HepG2 (cell line): ENCODE measurements around the gene OR10H1. TPM values are rescaled to one million over a fixed set of nuclear protein-coding genes. Genes with fewer than 3 reads are reported as not detected.

ENCODE experiments used
- ATAC-seq: fragments of 200-7000 bp; cut with Tn5 transposase; 3 replicates; pipeline ENCODE4 v1.9.1; 2020; ENCODE audit warnings: mild to moderate bottlenecking, moderate library complexity
- BruUV-seq: library from RNA; stranded (reverse); fragments of 400-500 nt; replicated peaks from 2 replicates; lab custom pipeline; 2021; lab: Mats Ljungman, UMichigan
- CTCF ChIA-PET: fragments of 300-600 bp; formaldehyde crosslinking; extraction: SDS; loops from one replicate; lab custom pipeline; 2021; ENCODE audit warnings: low total read pairs, inconsistent platforms, low intra/inter-chr PET ratio; lab: Yijun Ruan, JAX
- POLR2A ChIA-PET: fragments of 350-600 bp; sonication (Branson Sonifier 250); formaldehyde crosslinking; loops from one replicate; lab custom pipeline; 2020; ENCODE audit warnings: antibody characterized with exemption, inconsistent platforms; lab: Yijun Ruan, JAX
- DNase-seq: peaks from one replicate; pipeline ENCODE4 v3.0.0-alpha.2; 2015; ENCODE audit warnings: low spot score
- FAIRE-seq: peaks from 3 replicates; lab custom pipeline; 2011; peaks lifted over from hg19 to GRCh38; lab: Jason Lieb, UNC
- H2AFZ ChIP-seq: one replicate; pipeline ENCODE4 v1.6.1; 2011; ENCODE audit warnings: low read length, inconsistent platforms
- H3K27ac ChIP-seq: fragments of 300-600 bp; 3 replicates; pipeline ENCODE4 v1.8.0; 2011; ENCODE audit warnings: mixed run types, mild to moderate bottlenecking, mixed read lengths, low read length, inconsistent platforms; ENCODE audit not compliant: insufficient read depth; ENCODE audit errors: extremely low read length
- H3K27me3 ChIP-seq, 2 experiments: fragments of 200-600 bp in 1 of 2; 2 replicates in 1 of 2; 3 replicates in 1 of 2; pipeline versions ENCODE4 v1.6.0 to v1.8.0; 2011; ENCODE audit warnings: low read length in 2 of 2, mild to moderate bottlenecking in 2 of 2, moderate library complexity in 2 of 2, inconsistent platforms in 1 of 2; ENCODE audit not compliant: insufficient read depth in 2 of 2, control insufficient read depth in 1 of 2
- H3K36me3 ChIP-seq, 2 experiments: fragments of 200-600 bp in 1 of 2; replicated peaks in 1 of 2; 2 replicates in 1 of 2; 3 replicates in 1 of 2; pipeline versions ENCODE4 v1.5.1 to v1.8.0; 2011; ENCODE audit warnings: low read length in 2 of 2, inconsistent platforms in 1 of 2; ENCODE audit not compliant: insufficient read depth in 2 of 2, control insufficient read depth in 1 of 2
- H3K4me1 ChIP-seq: 2 replicates; pipeline ENCODE4 v1.5.1; 2012; ENCODE audit warnings: low read length, inconsistent platforms; ENCODE audit not compliant: insufficient read depth
- H3K4me2 ChIP-seq: 2 replicates; pipeline ENCODE4 v1.6.0; 2011; ENCODE audit warnings: low read depth, low read length, inconsistent platforms
- H3K4me3 ChIP-seq, 3 experiments: fragments of 200-600 bp in 1 of 3; sonication (generic), shearing (Covaris generic) in 1 of 3; replicated peaks in 1 of 3; 2 replicates each; pipeline ENCODE4 v1.5.1; 2011 to 2016; ENCODE audit warnings: low read length in 3 of 3, inconsistent platforms in 2 of 3, low read depth in 2 of 3, mild to moderate bottlenecking in 2 of 3, control low read depth in 1 of 3, mixed read lengths in 1 of 3; ENCODE audit not compliant: insufficient read depth in 1 of 3
- H3K79me2 ChIP-seq: one replicate; pipeline ENCODE4 v1.6.1; 2011; ENCODE audit warnings: low read length, inconsistent platforms; ENCODE audit not compliant: insufficient read depth
- H3K9ac ChIP-seq: 2 replicates; pipeline ENCODE4 v1.6.0; 2011; ENCODE audit warnings: mild to moderate bottlenecking, low read depth, low read length, inconsistent platforms; ENCODE audit not compliant: insufficient read depth
- H3K9me3 ChIP-seq: 2 replicates; pipeline ENCODE4 v1.5.1; 2012; ENCODE audit warnings: mild to moderate bottlenecking, low read length
- H4K20me1 ChIP-seq: 2 replicates; pipeline ENCODE4 v1.6.0; 2011; ENCODE audit warnings: inconsistent platforms, mild to moderate bottlenecking, low read length, moderate library complexity; ENCODE audit not compliant: insufficient read depth
- HMGA1 ChIP-seq: sonication (generic); formaldehyde crosslinking; conservative IDR thresholded peaks from 2 replicates; pipeline ENCODE4 v1.4.0; 2020; ENCODE audit warnings: missing genetic modification reagents
- HNRNPUL1 ChIP-seq: fragments of 200-400 bp; formaldehyde crosslinking; IDR thresholded peaks from 2 replicates; pipeline ENCODE4 v1.6.1; 2017; ENCODE audit warnings: low read depth, mild to moderate bottlenecking, low read length, moderate library complexity
- IKZF1 ChIP-seq: fragments of 450-650 bp; IDR thresholded peaks from 2 replicates; pipeline ENCODE4 v1.7.1; 2016
- MXD3 ChIP-seq: IDR thresholded peaks from 2 replicates; pipeline ENCODE4 v1.6.1; 2016; ENCODE audit warnings: mild to moderate bottlenecking, missing biosample characterization, missing genetic modification reagents
- PAX8 ChIP-seq: sonication (generic); formaldehyde crosslinking; IDR thresholded peaks from 2 replicates; pipeline ENCODE4 v1.8.0; 2022; ENCODE audit warnings: mild to moderate bottlenecking, missing genetic modification reagents, borderline replicate concordance
- PCBP1 ChIP-seq: fragments of 200-400 bp; formaldehyde crosslinking; IDR thresholded peaks from 2 replicates; pipeline ENCODE4 v1.6.1; 2017; ENCODE audit warnings: mild to moderate bottlenecking, low read depth, low read length, borderline replicate concordance
- RERE ChIP-seq: IDR thresholded peaks from 2 replicates; pipeline ENCODE4 v1.6.1; 2016; ENCODE audit warnings: low read depth, missing genetic modification reagents, missing compliant biosample characterization
- RNF219 ChIP-seq: sonication (generic); formaldehyde crosslinking; IDR thresholded peaks from 2 replicates; pipeline ENCODE4 v1.5.0; 2020; ENCODE audit warnings: mild to moderate bottlenecking, missing genetic modification reagents
- SIX1 ChIP-seq: sonication (generic); formaldehyde crosslinking; IDR thresholded peaks from 2 replicates; pipeline ENCODE4 v1.4.0; 2020; ENCODE audit warnings: missing genetic modification reagents, borderline replicate concordance
- ZNF333 ChIP-seq: sonication (generic); formaldehyde crosslinking; IDR thresholded peaks from 2 replicates; pipeline ENCODE4 v1.4.0; 2020; ENCODE audit warnings: mild to moderate bottlenecking, missing genetic modification reagents, borderline replicate concordance
- ZNF496 ChIP-seq: sonication (generic); formaldehyde crosslinking; IDR thresholded peaks from 2 replicates; pipeline ENCODE4 v1.8.1; 2023; ENCODE audit warnings: mild to moderate bottlenecking, moderate library complexity, missing genetic modification reagents; ENCODE audit not compliant: insufficient replicate concordance
- ZNF670 ChIP-seq: sonication (generic); formaldehyde crosslinking; IDR thresholded peaks from 2 replicates; pipeline ENCODE4 v1.8.0; 2022; ENCODE audit warnings: mild to moderate bottlenecking, missing genetic modification reagents, borderline replicate concordance
- WGBS: methylation state at CpG from one replicate; pipeline ENCODE4 v1.1.6; 2017; ENCODE audit warnings: low lambda C conversion rate; 5-methylcytosine and 5-hydroxymethylcytosine counted together
- in situ Hi-C: cut with HindIII; loops from 2 replicates; pipeline ENCODE4 v1.10.0; 2017; ENCODE audit warnings: low pct_unique_long_range_greater_than_20kb; ENCODE audit not compliant: extremely low pct_ligation_motif_present
- intact Hi-C: fragments of 100-400 bp; cut with micrococcal nuclease; formaldehyde crosslinking; loops from one replicate; pipeline ENCODE4 v1.10.0; 2022; ENCODE audit not compliant: unreplicated experiment
- polyA plus RNA-seq, 8 experiments: library from polyadenylated mRNA; depleted of rRNA in 3 of 8; stranded (reverse) in 7 of 8; unstranded in 1 of 8; fragments of >200 nt; fragmentation: Illumina TruSeq in 4 of 8; extraction: Trizol in 4 of 8; gene quantifications; 2 replicates each; pipeline versions ENCODE4 v1.2.1 to v1.2.3, GENCODE V29; 2011 to 2016; ENCODE audit warnings: low read depth in 4 of 8, missing spikeins in 1 of 8, mixed read lengths in 1 of 8; ENCODE audit not compliant: insufficient read depth in 1 of 8
- total RNA-seq, 5 experiments: library from RNA; depleted of rRNA; stranded (reverse); fragments of >200 nt; fragmentation: Illumina TruSeq; extraction: Trizol; gene quantifications; 2 replicates each; pipeline ENCODE4 v1.2.3, GENCODE V29; 2016; ENCODE audit warnings: low read depth in 1 of 5

The OR10H1 gene
- total and polyA plus RNA-seq, 2 of the 13 experiments (the other 11 are each of a cell fraction or from before 2014, with no cell fraction given), result not detected

GRCh38 chr19:15843203-15843893 lies 27.9 kb upstream of the OR10H1 start:
- WGBS, result 11% methylated on average over 5 of the region's 5 CpGs
- H3K9ac ChIP-seq, result no peak overlapping the region
- peaks cover 0 to 5% of the 10 kb centered on the region in 2 experiments; a peak in 3 of 5 replicates for H3K27me3 ChIP-seq
- in situ Hi-C loops (no loop called here), intact Hi-C loops (no loop called here)
- no peak for FAIRE-seq
- BruUV-seq, result no TSS peak
- no peaks in the 10 kb centered on the region for H4K20me1 ChIP-seq
- no peak overlapping the region for H3K4me2 ChIP-seq
- DNase-seq, result no peak
- ChIA-PET CTCF (no interaction called here), POLR2A (interaction anchor here (0.6 kb wide), 1 partner anchor 202 kb away, joined by 3 read pairs; no protein-coding TSS in a partner anchor)
- no peaks in the 10 kb centered on the region for H3K4me1 ChIP-seq
- no peak for ATAC-seq
- H3K27ac ChIP-seq, result no peak overlapping the region
- no peaks in the 10 kb centered on the region for H3K79me2 ChIP-seq
- no peak overlapping the region for H3K4me3 ChIP-seq
- H3K9me3 ChIP-seq, result no peaks in the 10 kb centered on the region
- no peak overlapping the region for H2AFZ ChIP-seq
- H3K36me3 ChIP-seq, result no peaks in the 10 kb centered on the region
- no peak for TF ChIP-seq ZNF333 (CRISPR knock-in tag)
- no peak for TF ChIP-seq PAX8 (CRISPR knock-in tag)
- no peak for TF ChIP-seq RERE (CRISPR knock-in tag)
- no peak for TF ChIP-seq PCBP1
- no peak for TF ChIP-seq RNF219 (CRISPR knock-in tag)
- TF ChIP-seq ZNF670, result no peak
- TF ChIP-seq HMGA1 (CRISPR knock-in tag), result no peak
- no peak for TF ChIP-seq ZNF496 (CRISPR knock-in tag)
- no peak for TF ChIP-seq HNRNPUL1
- TF ChIP-seq MXD3 (CRISPR knock-in tag), result no peak
- no peak for TF ChIP-seq IKZF1
- no peak for TF ChIP-seq SIX1
